CD4-positive, alpha-beta T cell treated with Interleukin-6 at 100 ng/mL for 8 hours (primary cell): ENCODE data around the gene ARL11.
A peak's percentile ranks its signal among the peaks of the same experiment; 100 is the strongest.

Experiments used
- DNase-seq: peaks from one replicate; pipeline ENCODE4 v3.0.0-alpha.2; 2020; ENCODE audit warnings: mixed read lengths, low spot score

The ARL11 gene

GRCh38 chr13:49649244-49649962, 21.1 kb downstream of the ARL11 start:
- DNase-seq = no peak

GRCh38 chr13:49649963-49650312, 21.6 kb downstream of the ARL11 start:
- no peak for DNase-seq

- DNase-seq = no peak
These were observed 23.5 kb downstream of the ARL11 start for GRCh38 chr13:49651570-49652354.

GRCh38 chr13:49652355-49653305, 24.3 kb downstream of the ARL11 start:
- DNase-seq = no peak

- no peak for DNase-seq
These were observed 25.2 kb downstream of the ARL11 start for GRCh38 chr13:49653478-49653877.

- DNase-seq = no peak
These were observed 25.7 kb downstream of the ARL11 start for GRCh38 chr13:49654011-49654410.

- no peak for DNase-seq
These were observed 27.6 kb downstream of the ARL11 start for GRCh38 chr13:49655906-49656305.

GRCh38 chr13:49657241-49657641, 28.9 kb downstream of the ARL11 start:
- DNase-seq = no peak

- DNase-seq = no peak
These were observed 36.3 kb downstream of the ARL11 start for GRCh38 chr13:49664606-49665005.

- DNase-seq = no peak
These were observed 39.5 kb downstream of the ARL11 start for GRCh38 chr13:49667773-49668172.

- DNase-seq = peak; percentile 11
These were observed 41.5 kb downstream of the ARL11 start for GRCh38 chr13:49669735-49670309.

GRCh38 chr13:49670828-49671227, 42.5 kb downstream of the ARL11 start:
- no peak for DNase-seq

GRCh38 chr13:49676581-49677298, 48.4 kb downstream of the ARL11 start:
- no peak for DNase-seq

- DNase-seq = no peak
These were observed 50.0 kb downstream of the ARL11 start for GRCh38 chr13:49678191-49678914.

GRCh38 chr13:49679246-49679645, 50.9 kb downstream of the ARL11 start:
- DNase-seq = peak; percentile 9

- DNase-seq = no peak
These were observed 53.6 kb downstream of the ARL11 start for GRCh38 chr13:49681842-49682435.
